IMR-90 (cell line): ENCODE results near the gene PON1. TPM values are rescaled to one million over a fixed set of nuclear protein-coding genes. Genes with fewer than 3 reads are reported as not detected.

Source experiments
- ATAC-seq: fragments of 200-7000 bp; cut with Tn5 transposase; 2 replicates; pipeline ENCODE4 v1.9.1; 2020; ENCODE audit warnings: low read depth, mild to moderate bottlenecking, moderate library complexity
- BruUV-seq: library from RNA; stranded (reverse); fragments of 400-500 nt; replicated peaks from 2 replicates; lab custom pipeline; 2021; lab: Mats Ljungman, UMichigan
- CTCF ChIA-PET: fragments of 300-600 bp; formaldehyde crosslinking; extraction: SDS; loops from one replicate; lab custom pipeline; 2021; ENCODE audit warnings: antibody characterized with exemption; lab: Yijun Ruan, JAX
- POLR2A ChIA-PET: fragments of 300-600 bp; sonication (Branson Sonifier 250); formaldehyde crosslinking; loops from one replicate; lab custom pipeline; 2022; ENCODE audit warnings: antibody characterized with exemption; ENCODE audit not compliant: unreplicated experiment; lab: Charles Lee
- DNase-seq: peaks from one replicate; pipeline ENCODE4 v3.0.0; 2013
- H2AFZ ChIP-seq: replicated peaks from 2 replicates; pipeline ENCODE3; 2013; ENCODE audit warnings: low read length, mild to moderate bottlenecking; ENCODE audit not compliant: poor library complexity
- H2AK5ac ChIP-seq: 2 replicates; pipeline ENCODE4 v1.6.1; 2013; ENCODE audit warnings: low read depth, low read length, inconsistent platforms
- H2AK9ac ChIP-seq: replicated peaks from 2 replicates; pipeline ENCODE3; 2013; ENCODE audit warnings: mild to moderate bottlenecking, low read depth, low read length, moderate library complexity; ENCODE audit not compliant: poor library complexity
- H2BK120ac ChIP-seq: 2 replicates; pipeline ENCODE4 v1.6.1; 2013; ENCODE audit warnings: low read depth, low read length, inconsistent platforms
- H2BK15ac ChIP-seq: 3 replicates; pipeline ENCODE4 v1.6.1; 2013; ENCODE audit warnings: low read depth, low read length, inconsistent platforms
- H2BK20ac ChIP-seq: 2 replicates; pipeline ENCODE4 v1.6.1; 2013; ENCODE audit warnings: low read depth, mild to moderate bottlenecking, inconsistent platforms, low read length, moderate library complexity
- H2BK5ac ChIP-seq: 2 replicates; pipeline ENCODE4 v1.6.1; 2013; ENCODE audit warnings: mild to moderate bottlenecking, low read depth, low read length, inconsistent platforms; ENCODE audit not compliant: poor library complexity, severe bottlenecking
- H3K14ac ChIP-seq: replicated peaks from 2 replicates; pipeline ENCODE4 v1.6.1; 2013; ENCODE audit warnings: low read depth, low read length, inconsistent platforms
- H3K18ac ChIP-seq: 2 replicates; pipeline ENCODE4 v1.6.1; 2013; ENCODE audit warnings: low read depth, low read length, control low read depth
- H3K23ac ChIP-seq: 2 replicates; pipeline ENCODE4 v1.6.1; 2013; ENCODE audit warnings: low read depth, low read length, inconsistent platforms
- H3K27ac ChIP-seq: 2 replicates; pipeline ENCODE4 v1.5.1; 2013; ENCODE audit warnings: mild to moderate bottlenecking, control low read depth, low read length; ENCODE audit not compliant: insufficient read depth
- H3K27me3 ChIP-seq: 2 replicates; pipeline ENCODE4 v1.6.1; 2013; ENCODE audit warnings: low read length; ENCODE audit not compliant: control insufficient read depth, insufficient read depth
- H3K36me3 ChIP-seq: 2 replicates; pipeline ENCODE4 v1.6.1; 2013; ENCODE audit warnings: low read length, mixed read lengths; ENCODE audit not compliant: control insufficient read depth, insufficient read depth
- H3K4ac ChIP-seq: 2 replicates; pipeline ENCODE4 v1.6.1; 2013; ENCODE audit warnings: low read depth, low read length, inconsistent platforms
- H3K4me1 ChIP-seq: 2 replicates; pipeline ENCODE4 v1.6.1; 2013; ENCODE audit warnings: low read length, mixed read lengths; ENCODE audit not compliant: control insufficient read depth, insufficient read depth
- H3K4me2 ChIP-seq: 2 replicates; pipeline ENCODE4 v1.6.1; 2013; ENCODE audit warnings: low read depth, mild to moderate bottlenecking, control low read depth, low read length, moderate library complexity
- H3K4me3 ChIP-seq: 2 replicates; pipeline ENCODE4 v1.5.1; 2013; ENCODE audit warnings: low read depth, mild to moderate bottlenecking, control low read depth, low read length, moderate library complexity; ENCODE audit not compliant: insufficient read depth
- H3K56ac ChIP-seq: 2 replicates; pipeline ENCODE4 v1.6.1; 2013; ENCODE audit warnings: low read length, inconsistent platforms; ENCODE audit not compliant: insufficient read depth; ENCODE audit errors: extremely low read depth
- H3K79me1 ChIP-seq, 2 experiments: 2 replicates each; pipeline ENCODE4 v1.6.1; 2013; ENCODE audit warnings: low read length in 2 of 2, inconsistent platforms in 1 of 2, low read depth in 1 of 2
- H3K9ac ChIP-seq: 2 replicates; pipeline ENCODE4 v1.6.1; 2013; ENCODE audit warnings: low read depth, low read length, control low read depth
- H3K9me1 ChIP-seq: 2 replicates; pipeline ENCODE4 v1.6.1; 2013; ENCODE audit warnings: low read length, inconsistent platforms; ENCODE audit not compliant: insufficient read depth
- H3K9me3 ChIP-seq: 2 replicates; pipeline ENCODE4 v1.6.1; 2013; ENCODE audit warnings: low read length; ENCODE audit not compliant: control insufficient read depth, insufficient read depth
- H4K20me1 ChIP-seq: 2 replicates; pipeline ENCODE4 v1.6.1; 2013; ENCODE audit warnings: low read length, inconsistent platforms; ENCODE audit not compliant: insufficient read depth
- H4K5ac ChIP-seq: 2 replicates; pipeline ENCODE4 v1.6.1; 2013; ENCODE audit warnings: mild to moderate bottlenecking, low read depth, low read length, control low read depth
- H4K8ac ChIP-seq, 2 experiments: 2 replicates each; pipeline ENCODE4 v1.6.1; 2013; ENCODE audit warnings: low read depth in 2 of 2, low read length in 2 of 2, control low read depth in 1 of 2, inconsistent platforms in 1 of 2
- H4K91ac ChIP-seq: 2 replicates; pipeline ENCODE4 v1.6.1; 2013; ENCODE audit warnings: low read depth, low read length, inconsistent platforms; ENCODE audit not compliant: insufficient read depth
- BHLHE40 ChIP-seq: fragments of 150-350 bp; IDR thresholded peaks from 2 replicates; pipeline ENCODE4 v1.6.1; 2016; ENCODE audit warnings: mild to moderate bottlenecking, low read depth, low read length
- CEBPB ChIP-seq: IDR thresholded peaks from 2 replicates; pipeline ENCODE4 v1.6.1; 2012; ENCODE audit warnings: low read depth, low read length, improper control_type of control experiment
- CHD1 ChIP-seq: IDR thresholded peaks from 2 replicates; pipeline ENCODE4 v1.6.1; 2012; ENCODE audit warnings: low read depth, low read length, improper control_type of control experiment
- FOS ChIP-seq: fragments of 150-350 bp; IDR thresholded peaks from 2 replicates; pipeline ENCODE4 v1.6.1; 2016; ENCODE audit warnings: low read depth, low read length
- MAFK ChIP-seq: IDR thresholded peaks from 2 replicates; pipeline ENCODE4 v1.6.1; 2012; ENCODE audit warnings: low read depth, low read length, improper control_type of control experiment
- MAZ ChIP-seq: IDR thresholded peaks from 2 replicates; pipeline ENCODE4 v1.6.1; 2012; ENCODE audit warnings: low read depth, mild to moderate bottlenecking, low read length, improper control_type of control experiment, moderate library complexity, borderline replicate concordance
- MXI1 ChIP-seq: IDR thresholded peaks from 2 replicates; pipeline ENCODE4 v1.6.1; 2012; ENCODE audit warnings: low read depth, mild to moderate bottlenecking, low read length, moderate library complexity, borderline replicate concordance
- NFE2L2 ChIP-seq: fragments of 150-350 bp; IDR thresholded peaks from 2 replicates; pipeline ENCODE4 v1.6.1; 2016; ENCODE audit warnings: low read depth, mild to moderate bottlenecking, low read length
- POLR2A ChIP-seq: IDR thresholded peaks from 2 replicates; pipeline ENCODE4 v1.6.1; 2012; ENCODE audit warnings: mild to moderate bottlenecking, low read depth, low read length
- RAD21 ChIP-seq: IDR thresholded peaks from 2 replicates; pipeline ENCODE4 v1.6.1; 2012; ENCODE audit warnings: low read length, improper control_type of control experiment
- RCOR1 ChIP-seq: IDR thresholded peaks from 2 replicates; pipeline ENCODE4 v1.6.1; 2012; ENCODE audit warnings: mild to moderate bottlenecking, low read length, improper control_type of control experiment; ENCODE audit not compliant: insufficient replicate concordance
- RFX5 ChIP-seq: IDR thresholded peaks from 2 replicates; pipeline ENCODE4 v1.8.0; 2012; ENCODE audit warnings: low read depth, mild to moderate bottlenecking, low read length, moderate library complexity
- SMC3 ChIP-seq: fragments of 150-350 bp; IDR thresholded peaks from 2 replicates; pipeline ENCODE4 v1.6.1; 2016; ENCODE audit warnings: low read depth, mild to moderate bottlenecking, antibody characterized with exemption, low read length, moderate library complexity
- WGBS, 2 experiments: methylation state at CpG; one replicate each; pipeline versions ENCODE4 v1.1.5 to v1.1.7; 2013; ENCODE audit warnings: missing lambda C conversion rate in 2 of 2; ENCODE audit not compliant: insufficient read length in 1 of 2; ENCODE audit errors: extremely low coverage in 2 of 2; 5-methylcytosine and 5-hydroxymethylcytosine counted together
- dilution Hi-C: fragments of 300-500 bp; cut with HindIII; formaldehyde crosslinking; loops from one replicate; pipeline ENCODE4 v1.14.3; 2018; ENCODE audit warnings: low sequenced_read_pairs; ENCODE audit not compliant: unreplicated experiment
- in situ Hi-C: fragments of 300-500 bp; cut with MboI; formaldehyde crosslinking; loops from 3 replicates; pipeline ENCODE4 v1.14.3; 2019; ENCODE audit warnings: low sequenced_read_pairs, inconsistent platforms, mixed read lengths
- intact Hi-C: fragments of 100-400 bp; cut with micrococcal nuclease; formaldehyde crosslinking; loops from 2 replicates; pipeline ENCODE4 v1.10.0; 2022
- polyA plus RNA-seq, 3 experiments: library from polyadenylated mRNA; depleted of rRNA; stranded (reverse); fragments of >200 nt; gene quantifications; 2 replicates each; pipeline ENCODE4 v1.2.3, GENCODE V29; 2012; ENCODE audit warnings: low replicate concordance in 1 of 3
- total RNA-seq: library from RNA; depleted of rRNA; stranded (reverse); fragments of >200 nt; gene quantifications from 2 replicates; pipeline ENCODE4 v1.2.3, GENCODE V29; 2012
- TF ChIP-seq, protein P1 (sequence below): fragments of 150-350 bp; IDR thresholded peaks from 2 replicates; pipeline ENCODE4 v1.6.1; 2017; ENCODE audit warnings: mild to moderate bottlenecking, antibody characterized with exemption, low read length, low read depth
- TF ChIP-seq, protein P2 (sequence below): conservative IDR thresholded peaks from 2 replicates; pipeline ENCODE4 v1.5.1; 2012; ENCODE audit warnings: mild to moderate bottlenecking, low read depth, low read length, improper control_type of control experiment
- TF ChIP-seq, protein P3 (sequence below): fragments of 150-350 bp; IDR thresholded peaks from 2 replicates; pipeline ENCODE4 v1.6.1; 2016; ENCODE audit warnings: low read depth, mild to moderate bottlenecking, low read length, moderate library complexity, borderline replicate concordance

PON1 gene
- total and polyA plus RNA-seq, 2 of the 4 experiments (the other 2 are of a cell fraction) = not detected

DNA sequence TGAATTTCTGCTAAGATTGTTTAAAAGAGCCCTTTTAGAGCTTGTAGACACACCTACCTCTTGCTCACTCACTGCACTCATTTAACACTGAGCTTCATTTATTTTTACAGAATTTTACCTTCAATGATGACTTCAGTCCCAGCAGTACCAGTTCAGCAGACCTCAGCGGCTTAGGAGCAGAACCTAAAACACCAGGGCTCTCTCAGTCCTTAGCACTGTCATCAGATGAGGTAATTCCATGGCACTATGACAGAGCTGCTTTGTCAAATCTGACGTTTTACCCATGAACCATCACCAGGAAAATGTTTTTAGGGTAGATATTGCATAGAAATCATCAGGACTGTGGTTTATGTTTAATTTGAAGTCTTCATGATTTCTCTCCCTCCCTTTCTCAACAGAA is 38.2 kb downstream of the PON1 start:
- H3K9ac ChIP-seq = no peak overlapping the region
- WGBS, 2 experiments = no CpG with 5 or more reads among the region's 2 CpGs
- H3K27me3 ChIP-seq = no peaks in the 10 kb centered on the region; the same call in none of the 2 replicates
- no peaks in the 10 kb centered on the region for H3K9me1 ChIP-seq
- in situ Hi-C loops (no loop called here), dilution Hi-C loops (no loop called here), intact Hi-C loops (no loop called here)
- no peak overlapping the region for H3K56ac ChIP-seq
- no peak overlapping the region for H2BK15ac ChIP-seq
- no peak overlapping the region for H2AFZ ChIP-seq
- TF ChIP-seq, protein P1, sequence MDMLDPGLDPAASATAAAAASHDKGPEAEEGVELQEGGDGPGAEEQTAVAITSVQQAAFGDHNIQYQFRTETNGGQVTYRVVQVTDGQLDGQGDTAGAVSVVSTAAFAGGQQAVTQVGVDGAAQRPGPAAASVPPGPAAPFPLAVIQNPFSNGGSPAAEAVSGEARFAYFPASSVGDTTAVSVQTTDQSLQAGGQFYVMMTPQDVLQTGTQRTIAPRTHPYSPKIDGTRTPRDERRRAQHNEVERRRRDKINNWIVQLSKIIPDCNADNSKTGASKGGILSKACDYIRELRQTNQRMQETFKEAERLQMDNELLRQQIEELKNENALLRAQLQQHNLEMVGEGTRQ = no peak
- no peak for TF ChIP-seq SMC3
- TF ChIP-seq NFE2L2 = no peak
- TF ChIP-seq, protein P2, sequence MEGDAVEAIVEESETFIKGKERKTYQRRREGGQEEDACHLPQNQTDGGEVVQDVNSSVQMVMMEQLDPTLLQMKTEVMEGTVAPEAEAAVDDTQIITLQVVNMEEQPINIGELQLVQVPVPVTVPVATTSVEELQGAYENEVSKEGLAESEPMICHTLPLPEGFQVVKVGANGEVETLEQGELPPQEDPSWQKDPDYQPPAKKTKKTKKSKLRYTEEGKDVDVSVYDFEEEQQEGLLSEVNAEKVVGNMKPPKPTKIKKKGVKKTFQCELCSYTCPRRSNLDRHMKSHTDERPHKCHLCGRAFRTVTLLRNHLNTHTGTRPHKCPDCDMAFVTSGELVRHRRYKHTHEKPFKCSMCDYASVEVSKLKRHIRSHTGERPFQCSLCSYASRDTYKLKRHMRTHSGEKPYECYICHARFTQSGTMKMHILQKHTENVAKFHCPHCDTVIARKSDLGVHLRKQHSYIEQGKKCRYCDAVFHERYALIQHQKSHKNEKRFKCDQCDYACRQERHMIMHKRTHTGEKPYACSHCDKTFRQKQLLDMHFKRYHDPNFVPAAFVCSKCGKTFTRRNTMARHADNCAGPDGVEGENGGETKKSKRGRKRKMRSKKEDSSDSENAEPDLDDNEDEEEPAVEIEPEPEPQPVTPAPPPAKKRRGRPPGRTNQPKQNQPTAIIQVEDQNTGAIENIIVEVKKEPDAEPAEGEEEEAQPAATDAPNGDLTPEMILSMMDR = no peak
- no peak for TF ChIP-seq RCOR1
- no peak for TF ChIP-seq POLR2A
- no peak for TF ChIP-seq MAFK
- TF ChIP-seq MAZ = no peak
- TF ChIP-seq, protein P3, sequence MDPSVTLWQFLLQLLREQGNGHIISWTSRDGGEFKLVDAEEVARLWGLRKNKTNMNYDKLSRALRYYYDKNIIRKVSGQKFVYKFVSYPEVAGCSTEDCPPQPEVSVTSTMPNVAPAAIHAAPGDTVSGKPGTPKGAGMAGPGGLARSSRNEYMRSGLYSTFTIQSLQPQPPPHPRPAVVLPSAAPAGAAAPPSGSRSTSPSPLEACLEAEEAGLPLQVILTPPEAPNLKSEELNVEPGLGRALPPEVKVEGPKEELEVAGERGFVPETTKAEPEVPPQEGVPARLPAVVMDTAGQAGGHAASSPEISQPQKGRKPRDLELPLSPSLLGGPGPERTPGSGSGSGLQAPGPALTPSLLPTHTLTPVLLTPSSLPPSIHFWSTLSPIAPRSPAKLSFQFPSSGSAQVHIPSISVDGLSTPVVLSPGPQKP = no peak
- TF ChIP-seq BHLHE40 = no peak
- TF ChIP-seq RAD21 = no peak
- no peak for TF ChIP-seq RFX5
- no peak for TF ChIP-seq MXI1
- TF ChIP-seq FOS = no peak
- TF ChIP-seq CHD1 = no peak
- no peak for TF ChIP-seq CEBPB
- H3K9me3 ChIP-seq = no peaks in the 10 kb centered on the region
- no peaks in the 10 kb centered on the region for H3K4me1 ChIP-seq
- no peak overlapping the region for H4K5ac ChIP-seq
- BruUV-seq = no TSS peak
- POLR2A ChIA-PET = no interaction called here
- no peak overlapping the region for H3K14ac ChIP-seq
- no peak overlapping the region for H3K4me3 ChIP-seq
- no peak overlapping the region for H2BK120ac ChIP-seq
- H3K4ac ChIP-seq = no peak overlapping the region
- H3K79me1 ChIP-seq = no peaks in the 10 kb centered on the region
- no peak overlapping the region for H3K18ac ChIP-seq
- H4K20me1 ChIP-seq = no peaks in the 10 kb centered on the region
- no peak overlapping the region for H2BK20ac ChIP-seq
- DNase-seq (no peak), ATAC-seq (no peak)
- H2BK5ac ChIP-seq = no peak overlapping the region
- no peak overlapping the region for H3K27ac ChIP-seq
- no peak overlapping the region for H2AK9ac ChIP-seq
- no peak overlapping the region for H4K91ac ChIP-seq
- no peak overlapping the region for H4K8ac ChIP-seq
- H3K4me2 ChIP-seq = no peak overlapping the region
- no peaks in the 10 kb centered on the region for H3K36me3 ChIP-seq
- no peak overlapping the region for H2AK5ac ChIP-seq
- no peak overlapping the region for H3K23ac ChIP-seq
- CTCF ChIA-PET = no interaction called here
